K562 (cell line): ENCODE results near the gene NRARP. TPM values are rescaled to one million over a fixed set of nuclear protein-coding genes. Genes with fewer than 3 reads are reported as not detected.

Source experiments
- BMI1 ChIP-seq: fragments of 150-350 bp; IDR thresholded peaks from 2 replicates; pipeline ENCODE4 v1.6.1; 2014; ENCODE audit warnings: low read length
- C11orf30 ChIP-seq: fragments of 450-650 bp; IDR thresholded peaks from 2 replicates; pipeline ENCODE4 v1.6.1; 2016; ENCODE audit warnings: low read depth, mild to moderate bottlenecking
- CHD2 ChIP-seq: IDR thresholded peaks from 2 replicates; pipeline ENCODE4 v1.6.1; 2011; ENCODE audit warnings: low read depth, low read length
- ELF1 ChIP-seq: fragments of 200-800 bp; sonication (Bioruptor generic); IDR thresholded peaks from 2 replicates; pipeline ENCODE4 v1.6.1; 2016; ENCODE audit warnings: missing genetic modification characterization, missing compliant biosample characterization
- HMGN3 ChIP-seq: IDR thresholded peaks from 2 replicates; pipeline ENCODE4 v1.6.1; 2011; ENCODE audit warnings: borderline replicate concordance, low read depth, mild to moderate bottlenecking, mixed read lengths, low read length; ENCODE audit not compliant: insufficient read length; ENCODE audit errors: extremely low read depth
- ILK ChIP-seq: fragments of 450-650 bp; IDR thresholded peaks from 2 replicates; pipeline ENCODE4 v1.6.1; 2016; ENCODE audit warnings: missing genetic modification characterization, low read depth, mild to moderate bottlenecking, missing compliant biosample characterization, moderate library complexity, borderline replicate concordance
- JUND ChIP-seq, 2 experiments: IDR thresholded peaks; 2 replicates in 1 of 2; 3 replicates in 1 of 2; pipeline ENCODE4 v1.6.1; 2011; ENCODE audit warnings: borderline replicate concordance in 2 of 2, low read depth in 2 of 2, low read length in 2 of 2, improper control_type of control experiment in 1 of 2, missing biosample characterization in 1 of 2, missing genetic modification characterization in 1 of 2, missing genetic modification reagents in 1 of 2
- MAX ChIP-seq: sonication (generic); formaldehyde crosslinking; IDR thresholded peaks from 2 replicates; pipeline ENCODE4 v1.9.0; 2022; ENCODE audit warnings: mild to moderate bottlenecking, missing genetic modification reagents
- MNT ChIP-seq, 2 experiments: fragments of 450-650 bp; conservative IDR thresholded peaks; 2 replicates each; pipeline ENCODE4 v1.6.1; 2017; ENCODE audit warnings: mild to moderate bottlenecking in 2 of 2, moderate library complexity in 2 of 2
- NFIC ChIP-seq: fragments of 450-650 bp; IDR thresholded peaks from 2 replicates; pipeline ENCODE4 v1.6.1; 2017; ENCODE audit warnings: mild to moderate bottlenecking, inconsistent platforms
- POLR2H ChIP-seq: IDR thresholded peaks from 2 replicates; pipeline ENCODE4 v1.6.1; 2016; ENCODE audit warnings: missing genetic modification characterization, low read depth, mild to moderate bottlenecking, control low read depth, missing compliant biosample characterization, moderate library complexity
- SOX6 ChIP-seq: fragments of 450-650 bp; IDR thresholded peaks from 2 replicates; pipeline ENCODE4 v1.6.1; 2014; ENCODE audit warnings: mild to moderate bottlenecking
- SP1 ChIP-seq: sonication (generic); formaldehyde crosslinking; IDR thresholded peaks from 2 replicates; pipeline ENCODE4 v1.8.1; 2022; ENCODE audit warnings: mild to moderate bottlenecking, missing genetic modification reagents
- TAF15 ChIP-seq: fragments of 200-400 bp; formaldehyde crosslinking; IDR thresholded peaks from 2 replicates; pipeline ENCODE4 v1.6.1; 2017; ENCODE audit warnings: mild to moderate bottlenecking, low read depth, low read length, moderate library complexity
- TSHZ1 ChIP-seq: fragments of 250-450 bp; sonication (Bioruptor Pico); IDR thresholded peaks from 2 replicates; pipeline ENCODE4 v1.4.0; 2020; ENCODE audit warnings: mild to moderate bottlenecking, moderate library complexity
- ZFX ChIP-seq: sonication (generic); formaldehyde crosslinking; IDR thresholded peaks from 2 replicates; pipeline ENCODE4 v1.8.0; 2022; ENCODE audit warnings: mild to moderate bottlenecking, missing genetic modification reagents, moderate library complexity
- ZNF644 ChIP-seq: fragments of 200-800 bp; sonication (Bioruptor generic); IDR thresholded peaks from 2 replicates; pipeline ENCODE4 v1.6.1; 2016; ENCODE audit warnings: low read depth, missing genetic modification characterization, missing compliant biosample characterization
- ZNF717 ChIP-seq: fragments of 250-450 bp; sonication (Bioruptor Pico); IDR thresholded peaks from 2 replicates; pipeline ENCODE4 v1.5.0; 2021
- ZNF740 ChIP-seq, 3 experiments: fragments of 200-800 bp in 1 of 3; sonication (Bioruptor generic) in 1 of 3; sonication (generic) in 1 of 3; formaldehyde crosslinking in 1 of 3; IDR thresholded peaks; 2 replicates each; pipeline versions ENCODE4 v1.6.1 to v1.8.0; 2016 to 2022; ENCODE audit warnings: mild to moderate bottlenecking in 2 of 3, missing compliant biosample characterization in 2 of 3, missing genetic modification characterization in 2 of 3, missing genetic modification reagents in 1 of 3
- ZZZ3 ChIP-seq: fragments of 450-650 bp; IDR thresholded peaks from 2 replicates; pipeline ENCODE4 v1.6.1; 2016; ENCODE audit warnings: antibody characterized with exemption, mild to moderate bottlenecking, moderate library complexity
- polyA plus RNA-seq, 8 experiments: library from polyadenylated mRNA; depleted of rRNA in 4 of 8; stranded (reverse) in 5 of 8; unstranded in 3 of 8; fragments of >200 nt; fragmentation: Nextera tagmentation in 2 of 8; fragmentation: Illumina TruSeq in 1 of 8; extraction: Ambion mirVana in 2 of 8; extraction: Trizol in 1 of 8; gene quantifications; 2 replicates each; pipeline versions ENCODE4 v1.2.1 to v1.2.3, GENCODE V29; 2011 to 2014; ENCODE audit warnings: inconsistent platforms in 1 of 8, missing spikeins in 1 of 8
- total RNA-seq, 7 experiments: library from RNA; depleted of rRNA in 6 of 7; stranded (reverse); fragments of >200 nt in 6 of 7; fragmentation: Illumina TruSeq in 2 of 7; extraction: Trizol in 2 of 7; gene quantifications; 2 replicates each; pipeline versions ENCODE4 v1.2.1 to v1.2.3, GENCODE V29; 2011 to 2021; ENCODE audit warnings: low replicate concordance in 1 of 7

Gene NRARP
- total and polyA plus RNA-seq, 9 of the 15 experiments (the other 6 are each of a cell fraction or from before 2014, with no cell fraction given) = 2.0 to 24.5 (median 7.2) TPM; not detected in 2

- TF ChIP-seq ZZZ3 (no peak), MAX (no peak), MNT (conservative IDR thresholded peaks at IDR 0.05) (no peak), ELF1 (peak; percentile 57), ZNF644 (tag) (no peak), SOX6 (no peak), ZNF740 (CRISPR knock-in tag; IDR thresholded peaks at IDR 0.05) (0 out of 2 replicates have a peak, but pooled peaks have one; percentile 30), ZNF740 (tag; IDR thresholded peaks at IDR 0.05) (no peak), ZNF717 (no peak), TSHZ1 (CRISPR knock-in tag) (no peak), BMI1 (no peak), SP1 (CRISPR knock-in tag) (peak; percentile 54; the same call in 1 of the 2 replicates), ZFX (CRISPR knock-in tag) (0 out of 2 replicates have a peak, but pooled peaks have one; percentile 9), CHD2 (no peak), NFIC (peak; percentile 64), JUND (IDR thresholded peaks at IDR 0.05; ENCODE audit: borderline replicate concordance, low read depth, low read length) (no peak), JUND (tag; IDR thresholded peaks at IDR 0.05; ENCODE audit: borderline replicate concordance, low read depth, low read length) (no peak), TAF15 (no peak), POLR2H (tag) (no peak), HMGN3 (no peak), ILK (no peak), C11orf30 (no peak)
Measured at GRCh38 chr9:137296670-137297664, 5.1 kb downstream of the NRARP start (continued).
